GM10847 (cell line): ENCODE data around the gene ZNF862.

Source experiments
- POLR2A ChIP-seq: IDR thresholded peaks from 2 replicates; pipeline ENCODE4 v1.6.1; 2011; ENCODE audit not compliant: insufficient read length; ENCODE audit errors: extremely low read depth

Gene ZNF862

DNA sequence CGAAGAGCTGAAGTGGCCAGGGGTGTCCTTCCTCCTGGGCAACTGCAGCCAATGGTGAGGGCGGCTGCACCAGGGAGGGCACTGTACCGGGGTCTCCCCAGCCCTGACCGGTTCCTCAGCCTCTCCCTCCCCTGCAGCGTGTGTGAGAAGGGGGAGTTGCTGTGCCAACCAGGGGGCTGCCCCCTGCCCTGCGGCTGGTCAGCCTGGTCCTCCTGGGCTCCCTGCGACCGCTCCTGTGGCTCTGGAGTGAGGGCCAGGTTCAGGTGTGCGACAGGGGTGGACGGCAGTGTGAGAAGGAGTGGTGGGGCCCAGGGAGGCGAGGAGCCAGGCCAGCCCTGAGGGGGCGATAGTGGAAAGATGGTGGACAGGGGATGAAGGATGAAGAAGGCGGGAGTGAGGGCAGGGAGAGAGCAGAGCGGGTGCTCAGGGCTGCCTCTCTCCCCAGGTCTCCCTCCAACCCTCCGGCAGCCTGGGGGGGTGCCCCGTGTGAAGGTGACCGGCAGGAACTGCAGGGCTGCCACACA lies 34.6 kb upstream of the ZNF862 start:
- no peak for TF ChIP-seq POLR2A

DNA sequence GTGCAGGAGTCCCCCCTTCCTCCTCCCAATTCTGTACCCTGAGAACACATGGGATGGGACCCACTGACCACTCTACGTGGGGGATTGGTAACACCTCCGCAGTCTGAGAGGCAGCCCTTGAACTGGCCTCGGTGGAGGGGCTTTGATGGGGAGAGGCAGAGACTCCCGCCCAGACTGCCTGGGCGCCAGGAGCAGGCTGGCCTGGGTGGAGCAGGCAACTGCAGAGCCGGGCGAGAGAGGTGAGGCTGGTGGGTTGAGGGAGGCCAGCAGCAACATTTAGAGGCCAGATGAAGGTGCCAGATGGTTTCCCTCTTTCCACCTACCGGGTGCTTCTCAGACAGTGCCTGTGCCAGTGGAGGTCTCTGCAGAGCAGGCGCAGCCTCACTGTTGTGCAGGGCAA lies 34.1 kb upstream of the ZNF862 start:
- TF ChIP-seq POLR2A = no peak

- TF ChIP-seq POLR2A = no peak
Measured at GRCh38 chr7:149806726-149807125, 31.4 kb upstream of the ZNF862 start.

DNA sequence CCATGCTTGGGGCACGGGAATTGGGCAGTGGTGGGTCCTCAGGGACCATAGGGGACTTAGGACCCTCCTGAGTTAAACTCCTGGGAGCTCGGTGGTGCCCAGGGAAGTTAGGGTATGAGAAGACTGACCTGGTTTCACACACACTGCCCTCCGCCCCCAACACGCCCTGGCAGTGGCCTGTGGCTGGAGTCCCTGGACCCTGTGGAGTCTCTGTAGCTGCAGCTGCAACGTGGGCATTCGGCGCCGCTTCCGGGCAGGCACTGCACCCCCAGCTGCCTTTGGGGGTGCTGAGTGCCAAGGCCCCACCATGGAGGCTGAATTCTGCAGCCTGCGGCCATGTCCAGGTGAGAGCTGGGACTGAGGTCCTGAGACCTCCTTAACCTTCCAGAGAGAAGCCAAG lies 29.9 kb upstream of the ZNF862 start:
- no peak for TF ChIP-seq POLR2A

- no peak for TF ChIP-seq POLR2A
Measured at GRCh38 chr7:149809215-149809614, 29.0 kb upstream of the ZNF862 start.

DNA sequence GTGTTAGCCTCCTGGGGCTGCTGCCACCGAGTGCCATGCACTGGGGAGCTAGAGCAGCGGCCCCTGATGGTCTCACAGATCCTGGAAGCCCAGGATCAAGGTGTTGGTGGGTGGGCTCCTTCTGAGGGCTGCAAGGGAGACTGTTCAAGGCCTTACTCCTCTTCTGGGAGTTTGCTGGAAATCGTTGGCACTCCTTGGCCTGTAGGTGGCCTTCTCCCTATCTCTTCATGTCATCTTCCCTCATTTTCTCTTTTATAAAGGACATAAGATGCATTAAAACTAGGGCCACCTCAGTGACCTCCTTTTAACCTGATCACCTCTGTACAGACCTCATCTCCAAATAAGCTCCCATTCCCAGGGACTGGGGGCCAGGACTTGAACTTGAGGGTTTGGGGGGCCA lies 27.0 kb upstream of the ZNF862 start:
- no peak for TF ChIP-seq POLR2A

DNA sequence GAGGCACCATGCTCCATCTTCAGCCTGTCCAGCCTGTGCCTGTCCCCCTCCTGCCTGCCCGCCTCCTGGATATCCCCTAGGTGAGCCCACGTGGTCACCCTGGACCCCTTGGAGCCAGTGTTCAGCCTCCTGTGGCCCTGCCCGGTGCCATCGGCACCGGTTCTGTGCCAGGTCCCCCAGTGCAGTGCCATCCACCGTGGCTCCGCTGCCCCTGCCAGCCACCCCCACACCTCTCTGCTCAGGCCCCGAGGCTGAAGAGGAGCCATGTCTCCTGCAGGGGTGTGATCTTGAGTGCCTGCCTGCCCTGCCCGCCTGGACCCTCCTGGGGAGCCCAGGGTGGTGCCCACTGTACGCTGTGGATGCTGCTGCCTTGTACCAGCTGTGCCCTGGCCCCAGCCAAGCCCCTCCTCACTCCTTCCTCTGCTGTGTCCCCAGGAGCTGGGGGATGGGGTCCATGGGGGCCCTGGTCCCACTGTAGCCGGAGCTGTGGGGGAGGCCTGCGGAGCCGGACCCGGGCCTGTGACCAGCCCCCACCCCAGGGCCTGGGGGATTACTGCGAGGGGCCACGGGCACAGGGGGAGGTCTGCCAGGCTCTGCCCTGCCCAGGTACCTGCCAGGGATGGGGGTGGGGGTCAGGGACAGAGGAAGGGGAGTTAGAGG lies 26.2 kb upstream of the ZNF862 start:
- no peak for TF ChIP-seq POLR2A

DNA sequence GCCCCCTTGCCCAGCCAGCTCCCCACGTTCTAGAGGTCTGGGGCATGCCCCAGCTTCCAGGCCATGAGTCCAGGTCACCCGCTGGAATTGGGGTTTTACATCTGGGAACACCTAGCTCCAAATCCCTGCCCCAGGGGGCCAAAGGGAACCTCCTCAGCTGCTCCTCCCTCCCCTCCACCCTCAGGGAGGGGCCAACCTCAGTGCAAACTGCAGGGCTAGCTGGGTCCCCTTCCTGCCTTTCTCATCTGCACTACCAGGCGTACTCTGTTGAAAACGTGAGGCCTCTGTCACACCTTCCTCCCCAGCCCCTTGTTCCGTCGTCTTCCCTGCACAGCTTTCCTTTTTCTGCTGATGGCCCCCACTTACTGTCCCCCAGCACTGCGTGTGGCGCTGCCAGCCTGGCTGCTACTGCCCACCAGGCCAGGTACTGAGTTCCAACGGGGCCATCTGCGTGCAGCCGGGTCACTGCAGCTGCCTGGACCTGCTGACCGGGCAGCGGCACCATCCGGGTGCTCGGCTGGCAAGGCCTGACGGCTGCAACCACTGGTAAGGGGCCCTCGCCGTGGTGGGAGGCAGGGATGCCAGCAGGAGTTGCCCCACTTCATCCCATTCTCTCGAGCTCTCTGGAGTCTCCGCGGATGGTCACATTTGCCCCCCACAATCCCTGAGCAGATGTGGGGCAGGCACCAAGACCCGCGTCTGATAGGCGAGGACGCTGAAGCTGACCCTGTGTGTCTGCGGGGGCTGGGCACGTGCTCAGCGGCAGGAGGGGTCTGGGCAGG lies 24.7 kb upstream of the ZNF862 start:
- TF ChIP-seq POLR2A = no peak

DNA sequence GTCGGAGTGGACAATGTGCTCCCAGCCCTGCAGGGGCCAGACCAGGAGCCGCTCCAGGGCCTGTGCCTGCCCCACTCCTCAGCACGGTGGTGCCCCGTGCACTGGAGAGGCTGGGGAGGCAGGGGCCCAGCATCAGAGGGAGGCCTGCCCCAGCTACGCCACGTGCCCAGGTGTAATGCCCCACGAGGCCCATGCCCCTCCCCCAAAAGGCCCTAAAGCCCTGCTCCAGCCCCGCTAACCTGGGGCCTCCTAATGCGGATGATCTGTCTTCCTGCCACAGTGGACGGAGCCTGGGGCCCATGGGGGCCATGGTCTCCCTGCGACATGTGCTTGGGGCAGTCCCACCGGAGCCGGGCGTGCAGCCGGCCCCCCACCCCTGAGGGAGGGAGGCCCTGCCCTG lies 23.7 kb upstream of the ZNF862 start:
- TF ChIP-seq POLR2A = no peak

DNA sequence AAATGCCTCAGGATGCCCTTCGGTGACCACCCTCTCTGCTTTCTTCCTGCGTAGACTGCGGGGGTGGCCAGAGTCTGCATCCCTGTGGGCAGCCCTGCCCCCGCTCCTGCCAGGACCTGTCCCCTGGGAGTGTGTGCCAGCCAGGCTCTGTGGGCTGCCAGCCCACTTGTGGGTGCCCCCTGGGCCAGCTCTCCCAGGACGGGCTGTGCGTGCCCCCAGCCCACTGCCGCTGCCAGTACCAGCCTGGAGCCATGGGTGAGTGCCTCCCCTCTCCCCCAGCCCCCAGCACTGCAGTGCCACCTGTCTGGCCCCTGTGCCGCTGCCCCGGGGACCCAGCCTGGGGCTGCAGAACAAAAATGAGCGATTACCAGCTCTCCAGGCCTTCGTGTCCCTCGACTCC lies 23.1 kb upstream of the ZNF862 start:
- no peak for TF ChIP-seq POLR2A

DNA sequence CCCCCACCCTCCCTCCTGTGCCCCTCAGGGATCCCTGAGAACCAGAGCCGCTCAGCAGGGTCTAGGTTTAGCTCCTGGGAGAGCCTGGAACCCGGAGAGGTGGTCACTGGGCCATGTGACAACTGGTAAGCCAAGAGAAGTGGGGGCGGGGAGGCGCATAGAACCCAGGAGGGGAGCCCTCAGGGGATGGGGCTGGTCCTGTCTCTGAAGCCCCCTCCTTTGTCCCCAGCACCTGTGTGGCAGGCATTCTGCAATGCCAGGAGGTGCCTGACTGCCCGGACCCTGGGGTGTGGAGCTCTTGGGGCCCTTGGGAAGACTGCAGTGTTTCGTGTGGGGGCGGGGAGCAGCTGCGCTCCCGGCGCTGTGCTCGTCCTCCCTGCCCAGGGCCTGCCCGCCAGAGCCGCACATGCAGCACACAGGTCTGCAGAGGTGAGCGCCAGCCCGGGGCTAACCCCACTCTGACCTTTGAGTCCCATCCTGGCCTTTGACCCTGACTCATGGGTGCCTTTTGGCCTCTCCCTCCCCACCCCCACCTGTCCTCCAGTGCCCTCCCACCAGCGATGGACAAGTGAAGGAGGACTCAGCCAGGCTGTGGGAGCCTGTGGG lies 22.4 kb upstream of the ZNF862 start:
- no peak for TF ChIP-seq POLR2A

DNA sequence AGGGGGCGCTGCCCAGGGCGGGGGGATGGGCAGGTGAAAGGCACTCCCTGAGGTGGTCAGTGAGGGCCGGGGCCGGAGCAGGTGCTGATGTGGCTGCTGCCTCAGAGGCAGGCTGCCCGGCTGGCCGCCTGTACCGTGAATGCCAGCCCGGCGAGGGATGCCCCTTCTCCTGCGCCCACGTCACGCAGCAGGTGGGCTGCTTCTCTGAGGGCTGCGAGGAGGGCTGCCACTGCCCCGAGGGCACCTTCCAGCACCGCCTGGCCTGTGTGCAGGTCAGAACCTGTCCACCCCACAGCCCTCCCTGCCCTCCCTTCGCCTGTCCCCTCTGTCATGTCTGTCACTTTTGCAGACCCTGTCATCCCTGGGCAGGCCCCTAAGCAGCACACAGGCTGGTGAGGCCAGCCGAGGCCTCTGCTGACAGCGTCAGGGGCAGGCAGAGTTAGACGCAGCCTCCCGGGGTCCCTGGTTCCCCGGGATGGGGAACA lies 21.9 kb upstream of the ZNF862 start:
- TF ChIP-seq POLR2A = no peak

DNA sequence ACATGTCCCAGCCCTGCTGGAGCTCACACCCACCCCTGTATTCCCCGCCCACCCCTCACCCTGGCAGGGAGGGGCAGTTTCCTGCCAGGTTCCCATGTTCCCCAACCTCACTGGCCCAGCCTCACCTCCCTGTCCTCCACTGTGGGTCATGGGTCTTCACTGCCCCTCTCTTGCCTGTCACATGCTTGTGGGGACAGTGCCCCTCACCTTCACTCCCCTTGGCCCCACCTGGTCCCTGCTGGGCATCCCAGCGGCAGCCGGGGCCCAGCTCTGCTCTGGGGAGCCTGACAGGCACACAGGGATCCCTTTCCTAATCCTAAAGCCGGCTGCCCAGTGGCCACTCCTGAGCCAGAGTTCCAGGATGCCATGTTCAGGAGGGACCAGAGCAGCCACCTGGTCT lies 21.4 kb upstream of the ZNF862 start:
- TF ChIP-seq POLR2A = no peak

GRCh38 chr7:149817301-149817771 lies 20.8 kb upstream of the ZNF862 start:
- TF ChIP-seq POLR2A = no peak

- TF ChIP-seq POLR2A = no peak
Measured at GRCh38 chr7:149817836-149818535, 20.2 kb upstream of the ZNF862 start.
